GM12892 (cell line): ENCODE results near the gene IL12RB1.
"Not testable (repeated sequence)": the region's sequence is repeated elsewhere in the genome, so short reads cannot be mapped to it uniquely, and the experiment has no call there.

Source experiments
- DNase-seq: peaks from one replicate; pipeline ENCODE4 v3.0.0; 2011; ENCODE audit not compliant: insufficient read length
- FAIRE-seq: peaks from 2 replicates; lab custom pipeline; 2011; peaks lifted over from hg19 to GRCh38; lab: Jason Lieb, UNC
- POLR2A ChIP-seq: IDR thresholded peaks from 2 replicates; pipeline ENCODE4 v1.6.1; 2011; ENCODE audit warnings: low read depth, low read length, control low read depth
- POLR2AphosphoS5 ChIP-seq: IDR thresholded peaks from 2 replicates; pipeline ENCODE4 v1.6.1; 2011; ENCODE audit warnings: low read depth, low read length, control low read depth
- TAF1 ChIP-seq: IDR thresholded peaks from 2 replicates; pipeline ENCODE4 v1.6.1; 2011; ENCODE audit warnings: low read depth, mild to moderate bottlenecking, control low read depth, low read length, borderline replicate concordance

Gene IL12RB1

GRCh38 chr19:18097993-18098890 lies 11.5 kb upstream of the IL12RB1 start:
- DNase-seq = no peak
- TF ChIP-seq POLR2A (no peak), POLR2AphosphoS5 (no peak), TAF1 (no peak)

GRCh38 chr19:18097217-18097992 lies 10.7 kb upstream of the IL12RB1 start, which contains the start of gene MAST3:
Gene MAST3 (plus strand): TSS chr19:18097778. CDS start chr19:18097793, 15 bp downstream.
- FAIRE-seq (peak; percentile 90), DNase-seq (peak; percentile 93)
- no peak for TF ChIP-seq POLR2AphosphoS5
- peak; percentile 61; the same call in 1 of the 2 replicates for TF ChIP-seq POLR2A

More at GRCh38 chr19:18097993-18098890, 11.5 kb upstream of the IL12RB1 start:
- no peak for FAIRE-seq

GRCh38 chr19:18096258-18096657 lies 9.5 kb upstream of the IL12RB1 start:
- DNase-seq = no peak
- FAIRE-seq = no peak
- TF ChIP-seq POLR2A = no peak
- TF ChIP-seq TAF1 = no peak
- TF ChIP-seq POLR2AphosphoS5 = no peak

- DNase-seq = no peak
- no peak for FAIRE-seq
- no peak for TF ChIP-seq TAF1
- TF ChIP-seq POLR2AphosphoS5 = no peak
- no peak for TF ChIP-seq POLR2A
These were observed 6.9 kb upstream of the IL12RB1 start for GRCh38 chr19:18093439-18094161.

DNA sequence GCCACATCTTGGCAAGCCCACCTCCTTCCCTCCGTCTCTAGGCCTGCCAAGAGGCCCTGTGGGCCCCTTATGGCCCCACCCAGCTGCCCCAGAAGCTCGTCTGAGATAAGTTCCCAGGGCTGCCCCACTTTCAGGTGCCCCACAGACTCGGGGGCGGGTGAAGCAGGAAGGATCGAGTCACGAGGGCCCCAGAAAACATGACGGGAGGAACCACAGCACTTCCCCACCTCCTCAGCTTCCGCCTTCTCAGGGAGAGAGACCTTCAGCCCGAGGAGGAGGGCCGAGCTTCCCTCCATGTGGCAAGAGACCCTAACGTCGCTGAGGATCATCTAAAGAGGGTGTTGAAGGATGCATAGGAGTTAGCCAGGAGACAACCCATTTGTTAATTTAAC lies 4.5 kb upstream of the IL12RB1 start:
- 0 out of 2 replicates have a peak, but pooled peaks have one; percentile 35 for TF ChIP-seq TAF1
- peak; percentile 73 for TF ChIP-seq POLR2A
- peak; percentile 73 for TF ChIP-seq POLR2AphosphoS5
- FAIRE-seq = peak; percentile 90
- DNase-seq = peak; percentile 47

GRCh38 chr19:18090545-18091216 lies 3.9 kb upstream of the IL12RB1 start:
- DNase-seq (no peak), FAIRE-seq (no peak)
- TF ChIP-seq POLR2A (no peak), TAF1 (no peak), POLR2AphosphoS5 (no peak)

- TF ChIP-seq POLR2A = no peak
- no peak for TF ChIP-seq POLR2AphosphoS5
- no peak for TF ChIP-seq TAF1
- no peak for DNase-seq
- FAIRE-seq = no peak
These were observed 3.0 kb upstream of the IL12RB1 start for GRCh38 chr19:18089726-18090125.

DNA sequence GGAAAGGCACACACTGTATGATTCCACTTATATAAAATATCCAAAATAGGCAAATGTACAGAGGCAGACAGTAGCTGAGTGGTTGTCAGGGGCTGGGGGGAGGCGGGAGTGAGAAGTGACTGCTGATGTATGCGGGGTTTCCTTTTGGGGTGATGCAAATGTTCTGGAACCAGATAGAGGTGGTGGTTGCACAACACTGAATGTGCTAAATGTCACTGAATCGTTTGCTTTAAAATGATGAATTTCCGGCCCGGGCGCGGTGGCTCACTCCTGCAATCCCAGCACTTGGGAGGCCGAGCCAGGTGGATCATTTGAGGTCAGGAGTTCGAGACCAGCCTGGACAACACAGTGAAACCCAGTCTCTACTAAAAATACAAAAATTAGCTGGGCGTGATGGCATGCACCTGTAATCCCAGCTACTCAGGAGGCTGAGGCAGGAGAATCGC lies 2.4 kb upstream of the IL12RB1 start:
- peak; percentile 30 for FAIRE-seq
- DNase-seq = not testable (repeated sequence)

DNA sequence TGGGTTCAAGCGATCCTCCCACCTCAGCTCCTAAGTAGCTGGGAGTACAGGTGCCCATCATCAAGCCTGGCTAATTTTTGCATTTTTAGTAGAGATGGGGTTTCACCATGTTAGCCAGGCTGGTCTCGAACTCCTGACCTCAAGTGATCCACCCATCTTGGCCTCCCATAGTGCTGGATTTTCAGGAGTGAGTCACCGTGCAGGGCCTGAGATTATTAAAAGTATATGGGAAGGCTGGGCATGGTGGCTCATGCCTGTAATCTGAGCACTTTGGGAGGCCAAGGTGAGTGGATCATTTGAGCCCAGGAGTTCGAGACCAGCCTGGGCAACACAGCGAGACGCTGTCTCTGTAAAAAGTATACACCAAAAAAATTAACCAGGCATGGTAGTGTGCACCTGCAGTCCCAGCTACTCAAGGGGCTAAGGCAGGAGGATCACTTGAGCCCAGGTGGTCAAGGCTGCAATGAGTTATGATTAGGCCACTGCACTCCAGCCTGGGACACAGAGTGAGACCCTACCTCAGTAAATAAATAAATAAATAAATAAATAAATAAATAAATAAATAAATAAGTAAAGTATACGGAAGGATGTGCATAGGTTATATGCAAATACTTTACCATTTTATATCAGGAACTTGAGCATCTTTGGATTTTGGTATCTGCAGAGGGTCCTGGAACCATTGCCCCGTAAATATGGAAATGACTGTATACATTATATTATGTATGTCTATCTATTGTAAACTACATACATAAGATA lies 854 bp downstream of the IL12RB1 start:
- FAIRE-seq (no peak), DNase-seq (no peak)
- no peak for TF ChIP-seq TAF1
- no peak for TF ChIP-seq POLR2AphosphoS5
- no peak for TF ChIP-seq POLR2A

GRCh38 chr19:18083929-18084684 lies 2.6 kb downstream of the IL12RB1 start:
- FAIRE-seq (peak; percentile 30), DNase-seq (no peak)
- no peak for TF ChIP-seq TAF1
- TF ChIP-seq POLR2AphosphoS5 = no peak
- no peak for TF ChIP-seq POLR2A
